SK-N-DZ (cell line): ENCODE results near the gene GNG12.

Experiments
- DNase-seq: peaks from one replicate; pipeline ENCODE4 v3.0.0-alpha.2; 2015; ENCODE audit warnings: low spot score

The GNG12 gene

DNA sequence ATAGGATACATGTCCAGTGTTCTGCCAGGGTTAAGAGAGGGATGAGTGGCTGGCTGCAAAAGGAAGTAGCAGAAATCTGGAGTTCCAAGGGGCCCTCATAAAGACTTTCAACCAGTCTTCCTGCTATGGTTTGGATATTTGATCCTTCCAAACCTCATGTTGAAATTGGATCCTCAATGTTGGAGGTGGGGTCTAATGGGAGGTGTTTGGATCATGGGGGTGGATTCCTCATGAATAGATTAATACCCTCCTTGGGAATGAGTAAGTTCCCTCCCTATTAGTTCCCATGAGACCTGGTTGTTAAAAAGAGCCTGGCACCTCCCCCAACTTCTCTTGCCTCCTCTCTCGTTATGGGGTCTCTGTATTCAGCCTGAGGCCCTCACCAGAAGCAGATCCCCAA, 10.1 kb upstream of the GNG12 start:
- DNase-seq, result no peak

- no peak for DNase-seq
These were observed 7.2 kb upstream of the GNG12 start for GRCh38 chr1:67840449-67840848.

DNA sequence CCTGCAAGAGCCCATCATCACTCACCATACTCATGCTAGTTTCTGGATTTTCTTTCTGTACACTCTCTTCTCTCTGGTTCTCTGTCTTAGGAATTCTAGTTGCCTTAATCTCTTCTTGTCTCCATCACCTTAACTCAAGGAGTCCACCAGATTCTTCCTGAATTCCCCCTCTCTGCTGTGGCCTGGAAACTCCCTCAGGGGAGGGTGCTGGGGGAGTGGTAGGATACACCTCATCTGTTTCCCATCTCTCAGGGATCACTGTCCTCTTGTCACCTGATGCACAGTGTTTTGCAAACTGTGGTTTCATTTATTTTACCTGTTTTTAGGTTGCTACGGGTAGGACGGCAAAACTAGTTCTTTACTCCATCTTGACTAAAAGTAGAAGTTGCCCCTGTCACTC, 6.6 kb upstream of the GNG12 start:
- DNase-seq, result no peak

DNA sequence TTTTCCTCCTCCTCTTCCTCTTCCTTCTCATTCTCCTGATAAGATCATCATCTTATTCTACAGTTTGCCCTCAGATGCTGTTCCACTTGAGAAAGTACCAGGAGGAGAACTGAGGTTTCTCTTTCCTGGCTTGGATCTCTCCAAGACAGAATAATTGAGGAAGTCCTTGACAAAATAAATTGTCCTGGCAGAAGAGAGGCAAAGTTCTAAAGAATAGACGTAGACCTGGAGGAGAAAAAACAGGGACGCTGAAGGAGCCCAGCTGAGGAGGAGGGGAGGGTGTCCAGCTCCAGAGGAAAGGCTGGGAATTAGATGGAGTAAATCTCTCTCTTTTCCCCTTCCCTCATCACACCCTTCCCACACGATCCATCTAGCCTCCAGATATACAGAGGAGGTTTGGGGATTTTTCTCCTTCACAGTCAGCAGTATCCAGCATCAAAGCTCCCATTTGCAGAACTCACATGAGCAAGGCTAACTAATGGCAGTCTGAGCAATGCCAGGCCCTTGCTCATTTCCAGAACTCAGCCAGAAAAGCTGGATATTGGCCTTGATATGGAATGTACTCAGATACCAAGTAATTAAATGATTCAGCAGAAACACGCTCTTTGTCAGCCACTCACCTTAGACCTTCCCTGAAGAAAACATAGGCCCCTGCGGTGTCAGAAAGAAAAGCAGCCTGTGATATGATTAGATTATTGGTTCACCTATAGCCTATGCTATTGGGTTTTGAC, 5.1 kb upstream of the GNG12 start:
- DNase-seq, result peak; percentile 75

GRCh38 chr1:67836769-67837168, 3.5 kb upstream of the GNG12 start:
- no peak for DNase-seq

DNA sequence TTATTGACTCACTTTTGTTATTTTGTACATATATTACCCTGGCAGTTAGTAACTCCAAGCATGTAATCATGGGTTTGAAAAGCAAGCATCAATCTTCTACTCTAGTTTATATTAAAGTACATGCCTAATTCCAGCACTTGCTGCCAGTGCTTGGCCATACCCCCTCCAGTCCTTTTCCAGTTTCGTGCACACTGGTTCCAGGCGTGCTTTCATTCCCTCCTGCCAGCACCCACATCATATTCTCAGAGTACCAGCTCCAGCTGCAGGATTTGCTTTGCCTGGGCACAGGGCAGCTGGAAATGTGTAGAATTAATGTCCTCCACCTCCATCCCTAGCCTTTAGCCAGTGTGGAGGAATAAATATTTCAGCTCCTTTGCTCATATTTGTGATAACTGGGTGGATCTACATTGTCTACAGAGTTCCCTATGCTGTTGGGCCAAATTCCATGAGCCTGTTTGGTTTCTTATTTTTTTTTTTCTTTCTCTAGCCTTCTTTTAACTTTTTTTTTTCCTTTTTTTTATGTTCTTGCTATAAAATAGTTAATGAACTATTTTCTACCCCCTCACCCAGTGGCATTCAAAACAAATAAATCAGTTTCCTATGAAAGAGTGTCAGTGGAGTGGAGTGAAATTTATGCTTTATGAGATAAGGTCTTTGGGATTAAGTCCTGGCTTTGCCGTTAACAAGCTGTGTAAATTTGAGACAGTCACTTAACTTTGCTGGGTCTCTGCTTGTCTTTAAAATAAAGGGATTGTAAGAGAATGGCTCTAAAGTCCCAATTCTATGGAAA, 2.6 kb upstream of the GNG12 start:
- no peak for DNase-seq

- DNase-seq, result no peak
These were observed 1.1 kb upstream of the GNG12 start for GRCh38 chr1:67834246-67834877.

DNA sequence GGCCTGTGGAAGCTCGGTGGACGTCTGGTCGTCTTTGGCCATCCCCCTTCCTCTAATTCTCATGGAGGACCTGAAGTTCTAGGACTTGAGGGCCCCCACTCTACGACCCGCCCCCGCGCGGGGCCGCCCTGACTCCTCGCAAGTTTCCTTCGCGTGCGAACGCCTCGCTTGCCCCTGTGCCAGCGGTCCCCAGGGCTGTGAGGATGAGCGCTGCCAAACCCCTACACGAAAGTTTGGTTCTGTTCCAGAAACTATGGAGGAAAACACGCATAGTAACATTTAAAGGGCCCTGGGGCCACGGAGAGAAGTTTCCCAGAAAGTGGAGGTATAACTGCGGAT, 304 bp upstream of the GNG12 start:
- no peak for DNase-seq

- peak; percentile 30 for DNase-seq
These were observed 1.3 kb downstream of the GNG12 start for GRCh38 chr1:67831850-67832513.

GRCh38 chr1:67830928-67831830, 2.1 kb downstream of the GNG12 start:
- DNase-seq, result no peak

- DNase-seq, result no peak
These were observed 3.0 kb downstream of the GNG12 start for GRCh38 chr1:67830226-67830625.

- no peak for DNase-seq
These were observed 5.6 kb downstream of the GNG12 start for GRCh38 chr1:67827688-67828087.

- no peak for DNase-seq
These were observed 7.7 kb downstream of the GNG12 start for GRCh38 chr1:67825591-67825990.

GRCh38 chr1:67824766-67825165, 8.5 kb downstream of the GNG12 start:
- DNase-seq, result no peak

- DNase-seq, result no peak
These were observed 9.7 kb downstream of the GNG12 start for GRCh38 chr1:67823615-67824014.

- DNase-seq, result no peak
These were observed 12.0 kb downstream of the GNG12 start for GRCh38 chr1:67821263-67821662.

- no peak for DNase-seq
These were observed 14.5 kb downstream of the GNG12 start for GRCh38 chr1:67818725-67819301.

DNA sequence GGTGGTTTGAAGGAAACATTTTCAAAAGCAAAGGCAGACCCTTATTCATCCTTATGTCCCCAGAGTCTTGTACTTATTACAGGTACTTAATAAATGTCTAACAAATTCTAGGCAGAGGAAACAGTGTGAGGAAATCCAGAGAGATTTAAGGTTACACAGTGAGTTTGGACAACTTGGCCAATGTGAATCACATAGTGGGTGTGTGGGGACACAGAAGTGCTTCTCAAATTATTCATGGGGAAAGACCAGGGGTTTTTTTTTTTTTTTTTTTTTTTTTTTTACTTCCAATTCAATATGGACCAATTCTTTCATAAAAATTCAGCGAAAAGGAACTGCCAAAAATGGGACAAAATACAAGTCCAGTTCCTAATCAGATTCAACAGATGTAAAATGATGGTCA, 15.1 kb downstream of the GNG12 start:
- DNase-seq, result no peak

GRCh38 chr1:67817319-67817718, 15.9 kb downstream of the GNG12 start:
- no peak for DNase-seq

GRCh38 chr1:67816506-67816905, 16.8 kb downstream of the GNG12 start:
- no peak for DNase-seq

- DNase-seq, result no peak
These were observed 17.2 kb downstream of the GNG12 start for GRCh38 chr1:67816095-67816475.
